H9 (cell line): ENCODE measurements around the gene GTF3C5. TPM values are rescaled to one million over a fixed set of nuclear protein-coding genes. Genes with fewer than 3 reads are reported as not detected.

Source experiments
- DNase-seq: peaks from one replicate; pipeline ENCODE4 v3.0.0-alpha.2; 2017
- H2AFZ ChIP-seq: one replicate; pipeline ENCODE4 v1.6.1; 2013; ENCODE audit warnings: mild to moderate bottlenecking, low read length, control low read depth, moderate library complexity
- H2AK5ac ChIP-seq: 2 replicates; pipeline ENCODE4 v1.6.1; 2013; ENCODE audit warnings: low read length, control low read depth, mixed read lengths; ENCODE audit not compliant: insufficient read length
- H2BK120ac ChIP-seq: one replicate; pipeline ENCODE4 v1.6.1; 2013; ENCODE audit warnings: low read depth, mild to moderate bottlenecking, low read length, control low read depth, inconsistent platforms; ENCODE audit not compliant: poor library complexity, severe bottlenecking
- H2BK12ac ChIP-seq: 2 replicates; pipeline ENCODE4 v1.6.1; 2013; ENCODE audit warnings: low read length, control low read depth, mixed read lengths, low read depth; ENCODE audit not compliant: insufficient read length
- H2BK15ac ChIP-seq: 2 replicates; pipeline ENCODE4 v1.6.1; 2013; ENCODE audit warnings: low read depth, low read length, control low read depth
- H2BK20ac ChIP-seq: one replicate; pipeline ENCODE4 v1.6.1; 2013; ENCODE audit warnings: low read depth, mild to moderate bottlenecking, low read length, control low read depth, inconsistent platforms; ENCODE audit not compliant: poor library complexity, severe bottlenecking
- H2BK5ac ChIP-seq: 2 replicates; pipeline ENCODE4 v1.6.1; 2013; ENCODE audit warnings: low read length, control low read depth, mixed read lengths; ENCODE audit not compliant: insufficient read length
- H3K14ac ChIP-seq: 2 replicates; pipeline ENCODE4 v1.6.1; 2013; ENCODE audit warnings: low read length, control low read depth; ENCODE audit not compliant: insufficient read depth
- H3K18ac ChIP-seq: 2 replicates; pipeline ENCODE4 v1.6.1; 2013; ENCODE audit warnings: low read depth, mild to moderate bottlenecking, mixed read lengths, low read length, control low read depth; ENCODE audit not compliant: insufficient read length
- H3K23ac ChIP-seq: 2 replicates; pipeline ENCODE4 v1.6.1; 2013; ENCODE audit warnings: low read length, control low read depth, mixed read lengths, low read depth; ENCODE audit not compliant: insufficient read length
- H3K23me2 ChIP-seq: 2 replicates; pipeline ENCODE4 v1.6.1; 2013; ENCODE audit warnings: low read depth, mild to moderate bottlenecking, mixed read lengths, low read length, control low read depth; ENCODE audit not compliant: insufficient read length, poor library complexity, severe bottlenecking
- H3K27ac ChIP-seq: 2 replicates; pipeline ENCODE4 v1.5.1; 2013; ENCODE audit warnings: low read length, control low read depth, mixed read lengths, low read depth; ENCODE audit not compliant: insufficient read length
- H3K27me3 ChIP-seq: 2 replicates; pipeline ENCODE4 v1.6.1; 2013; ENCODE audit warnings: low read length, control low read depth, inconsistent platforms; ENCODE audit not compliant: insufficient read depth
- H3K4ac ChIP-seq: 2 replicates; pipeline ENCODE4 v1.6.1; 2013; ENCODE audit warnings: low read depth, mild to moderate bottlenecking, control low read depth, inconsistent platforms, low read length, moderate library complexity
- H3K4me1 ChIP-seq: 2 replicates; pipeline ENCODE4 v1.6.1; 2013; ENCODE audit warnings: low read length, control low read depth, inconsistent platforms; ENCODE audit not compliant: insufficient read depth
- H3K4me2 ChIP-seq: 2 replicates; pipeline ENCODE4 v1.6.1; 2013; ENCODE audit warnings: low read length, control low read depth, mixed read lengths; ENCODE audit not compliant: insufficient read length, insufficient read depth
- H3K56ac ChIP-seq: 2 replicates; pipeline ENCODE4 v1.6.1; 2013; ENCODE audit warnings: low read depth, mild to moderate bottlenecking, mixed read lengths, low read length, control low read depth; ENCODE audit not compliant: insufficient read length
- H3K79me1 ChIP-seq: 2 replicates; pipeline ENCODE4 v1.6.1; 2013; ENCODE audit warnings: low read depth, mild to moderate bottlenecking, moderate library complexity, low read length, control low read depth, inconsistent platforms; ENCODE audit not compliant: insufficient read depth, poor library complexity, severe bottlenecking
- H3K79me2 ChIP-seq: 2 replicates; pipeline ENCODE4 v1.6.1; 2013; ENCODE audit warnings: low read length, control low read depth, inconsistent platforms; ENCODE audit not compliant: insufficient read depth
- H3K9ac ChIP-seq: 2 replicates; pipeline ENCODE4 v1.6.1; 2013; ENCODE audit warnings: low read length, control low read depth, mixed read lengths; ENCODE audit not compliant: insufficient read length; ENCODE audit errors: extremely low read depth
- H3K9me3 ChIP-seq: one replicate; pipeline ENCODE4 v1.6.1; 2013; ENCODE audit warnings: low read depth, low read length, inconsistent platforms; ENCODE audit not compliant: control insufficient read depth
- H3T11ph ChIP-seq: one replicate; pipeline ENCODE4 v1.6.1; 2013; ENCODE audit warnings: mild to moderate bottlenecking, low read length, control low read depth, inconsistent platforms
- H4K20me1 ChIP-seq: one replicate; pipeline ENCODE4 v1.6.1; 2013; ENCODE audit not compliant: control insufficient read depth, insufficient read length, insufficient read depth
- H4K5ac ChIP-seq: 2 replicates; pipeline ENCODE4 v1.6.1; 2013; ENCODE audit warnings: low read depth, mild to moderate bottlenecking, mixed read lengths, low read length, control low read depth; ENCODE audit not compliant: insufficient read length
- H4K8ac ChIP-seq: replicated peaks from 2 replicates; pipeline ENCODE4 v1.6.1; 2013; ENCODE audit warnings: low read length, control low read depth, mixed read lengths, low read depth; ENCODE audit not compliant: insufficient read length
- H4K91ac ChIP-seq: 2 replicates; pipeline ENCODE4 v1.6.1; 2013; ENCODE audit warnings: low read depth, mild to moderate bottlenecking, moderate library complexity, mixed read lengths, low read length, control low read depth; ENCODE audit not compliant: insufficient read length
- H3K27ac Mint-ChIP-seq, 3 experiments: 2 replicates in 2 of 3; 3 replicates in 1 of 3; pipeline ENCODE4 v1.8.0; 2020 to 2021; ENCODE audit warnings: mixed read lengths in 3 of 3, mild to moderate bottlenecking in 1 of 3, moderate library complexity in 1 of 3
- H3K27me3 Mint-ChIP-seq: 2 replicates; pipeline ENCODE4 v1.8.0; 2021; ENCODE audit warnings: low read depth, mild to moderate bottlenecking, moderate library complexity, mixed read lengths
- H3K36me3 Mint-ChIP-seq, 3 experiments: 2 replicates in 2 of 3; 3 replicates in 1 of 3; pipeline ENCODE4 v1.8.0; 2020 to 2021; ENCODE audit warnings: low read depth in 3 of 3, mixed read lengths in 3 of 3; ENCODE audit not compliant: insufficient read depth in 1 of 3
- H3K4me1 Mint-ChIP-seq, 2 experiments: 2 replicates each; pipeline ENCODE4 v1.8.0; 2020; ENCODE audit warnings: mixed read lengths in 2 of 2
- H3K4me3 Mint-ChIP-seq, 2 experiments: 2 replicates in 1 of 2; 3 replicates in 1 of 2; pipeline ENCODE4 v1.8.0; 2020 to 2021; ENCODE audit warnings: mild to moderate bottlenecking in 2 of 2, mixed read lengths in 2 of 2, moderate library complexity in 1 of 2
- H3K9me3 Mint-ChIP-seq, 2 experiments: 2 replicates in 1 of 2; 3 replicates in 1 of 2; pipeline ENCODE4 v1.8.0; 2020; ENCODE audit warnings: mild to moderate bottlenecking in 2 of 2, mixed read lengths in 2 of 2, moderate library complexity in 1 of 2
- WGBS: extraction: QIAGEN DNeasy Blood & Tissue Kit; methylation state at CpG from one replicate; pipeline ENCODE4 v1.1.7; 2013; ENCODE audit warnings: missing lambda C conversion rate, low lambda C conversion rate, mixed read lengths; ENCODE audit not compliant: insufficient read length; ENCODE audit errors: extremely low coverage; 5-methylcytosine and 5-hydroxymethylcytosine counted together
- total RNA-seq: library from RNA; stranded (reverse); gene quantifications from 2 replicates; pipeline ENCODE4 v1.2.1, GENCODE V29; 2021
- TF ChIP-seq, protein P1 (sequence below): fragments of 200-600 bp; sonication (generic); conservative IDR thresholded peaks from 3 replicates; pipeline ENCODE4 v1.8.0; 2021; ENCODE audit warnings: antibody characterized with exemption, mild to moderate bottlenecking

GTF3C5 gene
- total RNA-seq, 1 experiment from 2014 or later, result 88.9 TPM

DNA sequence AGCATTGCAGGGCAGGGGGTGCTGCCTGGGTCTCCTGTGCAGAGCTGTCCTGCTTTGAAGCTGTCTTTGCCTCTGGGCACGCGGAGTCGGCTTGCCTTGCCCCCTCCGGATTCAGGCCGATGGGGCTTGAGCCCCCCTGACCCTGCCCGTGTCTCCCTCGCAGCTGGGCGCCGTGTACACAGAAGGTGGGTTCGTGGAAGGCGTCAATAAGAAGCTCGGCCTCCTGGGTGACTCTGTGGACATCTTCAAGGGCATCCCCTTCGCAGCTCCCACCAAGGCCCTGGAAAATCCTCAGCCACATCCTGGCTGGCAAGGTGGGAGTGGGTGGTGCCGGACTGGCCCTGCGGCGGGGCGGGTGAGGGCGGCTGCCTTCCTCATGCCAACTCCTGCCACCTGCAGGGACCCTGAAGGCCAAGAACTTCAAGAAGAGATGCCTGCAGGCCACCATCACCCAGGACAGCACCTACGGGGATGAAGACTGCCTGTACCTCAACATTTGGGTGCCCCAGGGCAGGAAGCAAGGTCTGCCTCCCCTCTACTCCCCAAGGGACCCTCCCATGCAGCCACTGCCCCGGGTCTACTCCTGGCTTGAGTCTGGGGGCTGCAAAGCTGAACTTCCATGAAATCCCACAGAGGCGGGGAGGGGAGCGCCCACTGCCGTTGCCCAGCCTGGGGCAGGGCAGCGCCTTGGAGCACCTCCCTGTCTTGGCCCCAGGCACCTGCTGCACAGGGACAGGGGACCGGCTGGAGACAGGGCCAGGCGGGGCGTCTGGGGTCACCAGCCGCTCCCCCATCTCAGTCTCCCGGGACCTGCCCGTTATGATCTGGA is 33.7 kb downstream of the GTF3C5 start:
- Histone ChIP-seq H3K27ac (no peak overlapping the region), H3K27me3 (no peaks in the 10 kb centered on the region), H2BK5ac (no peak overlapping the region), H3K56ac (no peak overlapping the region), H3K79me2 (no peaks in the 10 kb centered on the region), H4K20me1 (peaks cover 3% of the 10 kb centered on the region), H4K5ac (no peak overlapping the region), H2BK12ac (no peak overlapping the region), H3K14ac (no peak overlapping the region; the same call in 1 of the 2 replicates), H3K18ac (no peak overlapping the region), H2BK20ac (no peak overlapping the region), H2AK5ac (no peak overlapping the region), H4K8ac (no peak overlapping the region), H3K23me2 (no peaks in the 10 kb centered on the region), H4K91ac (no peak overlapping the region), H3K79me1 (no peaks in the 10 kb centered on the region), H3K4ac (no peak overlapping the region), H3K9ac (no peak overlapping the region), H3K9me3 (no peaks in the 10 kb centered on the region), H2BK120ac (no peak overlapping the region), H2AFZ (no peak overlapping the region), H3K4me1 (peaks cover 2% of the 10 kb centered on the region; the same call in 1 of the 2 replicates), H2BK15ac (no peak overlapping the region), H3T11ph (no peak overlapping the region), H3K23ac (no peak overlapping the region), H3K4me2 (no peak overlapping the region)
- TF ChIP-seq, protein P1, sequence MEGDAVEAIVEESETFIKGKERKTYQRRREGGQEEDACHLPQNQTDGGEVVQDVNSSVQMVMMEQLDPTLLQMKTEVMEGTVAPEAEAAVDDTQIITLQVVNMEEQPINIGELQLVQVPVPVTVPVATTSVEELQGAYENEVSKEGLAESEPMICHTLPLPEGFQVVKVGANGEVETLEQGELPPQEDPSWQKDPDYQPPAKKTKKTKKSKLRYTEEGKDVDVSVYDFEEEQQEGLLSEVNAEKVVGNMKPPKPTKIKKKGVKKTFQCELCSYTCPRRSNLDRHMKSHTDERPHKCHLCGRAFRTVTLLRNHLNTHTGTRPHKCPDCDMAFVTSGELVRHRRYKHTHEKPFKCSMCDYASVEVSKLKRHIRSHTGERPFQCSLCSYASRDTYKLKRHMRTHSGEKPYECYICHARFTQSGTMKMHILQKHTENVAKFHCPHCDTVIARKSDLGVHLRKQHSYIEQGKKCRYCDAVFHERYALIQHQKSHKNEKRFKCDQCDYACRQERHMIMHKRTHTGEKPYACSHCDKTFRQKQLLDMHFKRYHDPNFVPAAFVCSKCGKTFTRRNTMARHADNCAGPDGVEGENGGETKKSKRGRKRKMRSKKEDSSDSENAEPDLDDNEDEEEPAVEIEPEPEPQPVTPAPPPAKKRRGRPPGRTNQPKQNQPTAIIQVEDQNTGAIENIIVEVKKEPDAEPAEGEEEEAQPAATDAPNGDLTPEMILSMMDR, result no peak
- H3K27me3 Mint-ChIP-seq, result no peaks in the 10 kb centered on the region
- peaks cover 17 to 21% of the 10 kb centered on the region in 2 experiments for H3K4me1 Mint-ChIP-seq
- H3K36me3 Mint-ChIP-seq, result peaks cover 0 to 2% (median 0%) of the 10 kb centered on the region in 3 experiments; a peak in 1 of 7 replicates
- H3K9me3 Mint-ChIP-seq, result no peaks in the 10 kb centered on the region
- WGBS, result no CpG with 5 or more reads among the region's 30 CpGs
- H3K27ac Mint-ChIP-seq, result no peak overlapping the region
- DNase-seq, result no peak
- H3K4me3 Mint-ChIP-seq, result no peak overlapping the region
